Hepatocyte (in vitro differentiated cells): Measurements from ENCODE around the gene ACTR3C. TPM values are rescaled to one million over a fixed set of nuclear protein-coding genes. Genes with fewer than 3 reads are reported as not detected.

Experiments used
- DNase-seq: peaks from one replicate; pipeline ENCODE4 v3.0.0-alpha.2; 2016; ENCODE audit warnings: low spot score
- H2AFZ ChIP-seq: fragments of 200-600 bp; sonication (generic); 2 replicates; pipeline ENCODE4 v1.6.0; 2016; ENCODE audit warnings: antibody characterized with exemption, mild to moderate bottlenecking
- H3K27ac ChIP-seq: fragments of 200-600 bp; sonication (generic); 2 replicates; pipeline ENCODE4 v1.5.1; 2016; ENCODE audit warnings: mild to moderate bottlenecking
- H3K27me3 ChIP-seq: fragments of 200-600 bp; sonication (generic); 2 replicates; pipeline ENCODE4 v1.6.1; 2016
- H3K36me3 ChIP-seq: fragments of 200-600 bp; sonication (generic); replicated peaks from 2 replicates; pipeline ENCODE4 v1.5.1; 2016; ENCODE audit warnings: low read depth; ENCODE audit not compliant: insufficient read depth
- H3K4me1 ChIP-seq: fragments of 200-600 bp; sonication (generic); 2 replicates; pipeline ENCODE4 v1.5.1; 2016; ENCODE audit warnings: mild to moderate bottlenecking, moderate library complexity; ENCODE audit not compliant: insufficient read depth
- H3K4me2 ChIP-seq: fragments of 200-600 bp; sonication (generic); 2 replicates; pipeline ENCODE4 v1.6.0; 2016
- H3K4me3 ChIP-seq: fragments of 200-600 bp; sonication (generic); 2 replicates; pipeline ENCODE4 v1.5.1; 2016; ENCODE audit warnings: mild to moderate bottlenecking
- H3K79me2 ChIP-seq: fragments of 200-600 bp; sonication (generic); 2 replicates; pipeline ENCODE4 v1.6.0; 2017; ENCODE audit warnings: mild to moderate bottlenecking
- H3K9me2 ChIP-seq: fragments of 200-600 bp; sonication (generic); replicated peaks from 2 replicates; pipeline ENCODE4 v1.6.0; 2017; ENCODE audit warnings: mild to moderate bottlenecking; ENCODE audit not compliant: insufficient read depth
- H3K9me3 ChIP-seq: fragments of 200-600 bp; sonication (generic); 2 replicates; pipeline ENCODE4 v1.5.1; 2016; ENCODE audit warnings: low read depth, mild to moderate bottlenecking
- H4K20me1 ChIP-seq: fragments of 200-600 bp; sonication (generic); 2 replicates; pipeline ENCODE4 v1.6.0; 2016; ENCODE audit warnings: mild to moderate bottlenecking; ENCODE audit not compliant: insufficient read depth, poor library complexity, severe bottlenecking
- EZH2 ChIP-seq: fragments of 200-600 bp; sonication (generic); IDR thresholded peaks from 2 replicates; pipeline ENCODE4 v1.6.1; 2016; ENCODE audit warnings: antibody characterized with exemption, mild to moderate bottlenecking, borderline replicate concordance
- EZH2phosphoT487 ChIP-seq: fragments of 200-600 bp; sonication (generic); IDR thresholded peaks from one replicate; pipeline ENCODE4 v1.6.1; 2018; ENCODE audit warnings: antibody characterized with exemption, mild to moderate bottlenecking, low read depth, moderate library complexity; ENCODE audit not compliant: unreplicated experiment, severe bottlenecking
- WGBS: methylation state at CpG from one replicate; pipeline ENCODE4 v1.1.6; 2016; ENCODE audit warnings: low lambda C conversion rate; ENCODE audit errors: missing lambda C conversion rate; 5-methylcytosine and 5-hydroxymethylcytosine counted together
- polyA plus RNA-seq: library from polyadenylated mRNA; unstranded; fragments of >200 nt; fragmentation: Nextera tagmentation; extraction: Ambion mirVana; gene quantifications from 2 replicates; pipeline ENCODE4 v1.2.1, GENCODE V29; 2016
- total RNA-seq: library from RNA; depleted of rRNA; stranded (reverse); fragments of >200 nt; gene quantifications from 2 replicates; pipeline ENCODE4 v1.2.3, GENCODE V29; 2014
- TF ChIP-seq, protein P1 (sequence below): fragments of 200-600 bp; sonication (generic); IDR thresholded peaks from 2 replicates; pipeline ENCODE4 v1.5.1; 2016; ENCODE audit warnings: antibody characterized with exemption, mild to moderate bottlenecking; ENCODE audit not compliant: poor library complexity

Gene ACTR3C
- 17.7 and 18.6 TPM in 2 replicates for total RNA-seq
- polyA plus RNA-seq, result 7.8 and 11.9 TPM in 2 replicates

DNA sequence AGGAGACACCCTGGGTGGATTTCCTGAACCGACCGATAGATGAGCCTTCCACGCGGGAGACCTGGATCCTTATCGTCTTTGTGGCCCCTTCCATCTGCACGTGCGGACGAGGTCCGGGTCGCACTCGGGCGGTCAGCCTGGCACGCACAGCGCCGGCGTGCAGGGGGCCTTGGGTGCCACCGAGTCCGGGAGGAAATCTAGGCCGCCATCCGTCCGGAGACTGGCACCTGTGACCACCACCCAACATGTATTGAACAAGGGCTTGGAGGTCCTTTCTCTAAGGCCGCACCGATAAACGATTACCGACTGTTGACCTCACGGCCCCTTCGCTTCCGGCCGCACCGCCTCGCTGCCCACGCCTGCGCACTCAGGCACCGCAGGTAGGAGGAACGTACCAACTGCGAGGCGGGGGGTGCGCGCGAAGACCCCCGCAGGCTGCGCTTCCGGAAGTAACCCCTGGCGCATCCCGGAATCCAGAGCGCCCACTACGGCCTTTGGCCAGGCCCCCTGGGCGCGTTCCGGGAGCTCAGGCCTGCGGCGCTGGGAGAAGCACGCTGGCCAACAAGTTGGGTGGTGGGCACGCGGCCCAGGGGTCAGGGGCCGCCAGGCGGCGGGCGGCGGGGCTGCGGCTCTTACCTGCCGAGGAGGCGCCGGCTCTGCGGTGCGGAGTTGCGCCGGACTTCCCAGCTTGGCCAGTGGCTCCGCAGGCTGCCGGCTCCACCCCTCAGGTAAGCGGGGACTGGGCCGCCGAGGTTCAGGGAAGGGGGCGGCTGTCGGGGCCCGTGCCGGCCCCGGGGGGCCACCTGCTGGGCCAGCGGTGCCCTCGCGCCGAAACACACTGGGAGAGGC, at the start of gene ACTR3C, which contains the start of gene LRRC61:
Gene ACTR3C, minus strand, starts transcription at position 713 of the 849 bp plus-strand sequence. CDS start 28,249 bp downstream, outside the sequence.
Gene LRRC61, plus strand, starts transcription at position 523 of the 849 bp plus-strand sequence. CDS start 13,507 bp downstream, outside the sequence.
- TF ChIP-seq, protein P1, sequence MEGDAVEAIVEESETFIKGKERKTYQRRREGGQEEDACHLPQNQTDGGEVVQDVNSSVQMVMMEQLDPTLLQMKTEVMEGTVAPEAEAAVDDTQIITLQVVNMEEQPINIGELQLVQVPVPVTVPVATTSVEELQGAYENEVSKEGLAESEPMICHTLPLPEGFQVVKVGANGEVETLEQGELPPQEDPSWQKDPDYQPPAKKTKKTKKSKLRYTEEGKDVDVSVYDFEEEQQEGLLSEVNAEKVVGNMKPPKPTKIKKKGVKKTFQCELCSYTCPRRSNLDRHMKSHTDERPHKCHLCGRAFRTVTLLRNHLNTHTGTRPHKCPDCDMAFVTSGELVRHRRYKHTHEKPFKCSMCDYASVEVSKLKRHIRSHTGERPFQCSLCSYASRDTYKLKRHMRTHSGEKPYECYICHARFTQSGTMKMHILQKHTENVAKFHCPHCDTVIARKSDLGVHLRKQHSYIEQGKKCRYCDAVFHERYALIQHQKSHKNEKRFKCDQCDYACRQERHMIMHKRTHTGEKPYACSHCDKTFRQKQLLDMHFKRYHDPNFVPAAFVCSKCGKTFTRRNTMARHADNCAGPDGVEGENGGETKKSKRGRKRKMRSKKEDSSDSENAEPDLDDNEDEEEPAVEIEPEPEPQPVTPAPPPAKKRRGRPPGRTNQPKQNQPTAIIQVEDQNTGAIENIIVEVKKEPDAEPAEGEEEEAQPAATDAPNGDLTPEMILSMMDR, result no peak
- TF ChIP-seq EZH2phosphoT487, result no peak
- no peak for TF ChIP-seq EZH2

DNA sequence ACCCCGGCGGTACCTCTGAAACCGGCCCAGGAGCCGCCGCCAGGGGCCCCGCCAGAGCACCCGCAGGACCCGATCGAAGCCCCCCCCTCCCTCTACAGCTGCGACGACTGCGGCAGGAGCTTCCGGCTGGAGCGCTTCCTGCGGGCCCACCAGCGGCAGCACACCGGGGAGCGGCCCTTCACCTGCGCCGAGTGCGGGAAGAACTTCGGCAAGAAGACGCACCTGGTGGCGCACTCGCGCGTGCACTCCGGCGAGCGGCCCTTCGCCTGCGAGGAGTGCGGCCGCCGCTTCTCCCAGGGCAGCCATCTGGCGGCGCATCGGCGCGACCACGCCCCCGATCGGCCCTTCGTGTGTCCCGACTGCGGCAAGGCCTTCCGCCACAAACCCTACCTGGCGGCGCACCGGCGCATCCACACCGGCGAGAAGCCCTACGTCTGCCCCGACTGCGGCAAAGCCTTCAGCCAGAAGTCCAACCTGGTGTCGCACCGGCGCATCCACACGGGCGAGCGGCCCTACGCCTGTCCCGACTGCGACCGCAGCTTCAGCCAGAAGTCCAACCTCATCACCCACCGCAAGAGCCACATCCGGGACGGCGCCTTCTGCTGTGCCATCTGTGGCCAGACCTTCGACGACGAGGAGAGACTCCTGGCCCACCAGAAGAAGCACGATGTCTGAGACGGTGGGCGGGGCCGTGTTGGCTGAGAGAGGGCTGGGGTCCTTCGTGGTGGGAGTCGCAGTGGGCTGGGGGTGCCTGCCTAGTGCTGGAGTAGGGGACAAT, 49.1 kb upstream of the ACTR3C start:
- no peak overlapping the region for H3K27ac ChIP-seq
- H2AFZ ChIP-seq, result no peak overlapping the region
- WGBS, result 96% methylated on average over 60 of the region's 79 CpGs
- H4K20me1 ChIP-seq, result no peaks in the 10 kb centered on the region
- H3K9me2 ChIP-seq, result no peaks in the 10 kb centered on the region
- no peaks in the 10 kb centered on the region for H3K36me3 ChIP-seq
- no peaks in the 10 kb centered on the region for H3K27me3 ChIP-seq
- no peak overlapping the region for H3K4me3 ChIP-seq
- H3K4me2 ChIP-seq, result no peak overlapping the region
- DNase-seq, result no peak
- peaks cover 71% of the 10 kb centered on the region for H3K79me2 ChIP-seq
- TF ChIP-seq EZH2, result no peak
- TF ChIP-seq, protein P1, result no peak
- TF ChIP-seq EZH2phosphoT487, result no peak
- peaks cover 53% of the 10 kb centered on the region for H3K4me1 ChIP-seq
- H3K9me3 ChIP-seq, result no peaks in the 10 kb centered on the region

More for the DNA sequence above, at the start of gene ACTR3C, which contains the start of gene LRRC61:
- peak within 1 kb of the TSS; percentile 82 for H3K4me2 ChIP-seq
- no peaks in the 10 kb centered on the region for H4K20me1 ChIP-seq
- H3K9me3 ChIP-seq, result no peaks in the 10 kb centered on the region
- DNase-seq, result peak; percentile 82
- H3K36me3 ChIP-seq, result no peaks in the 10 kb centered on the region
- H3K9me2 ChIP-seq, result no peaks in the 10 kb centered on the region
- H3K27ac ChIP-seq, result peak within 1 kb of the TSS; percentile 93
- peak within 1 kb of the TSS; percentile 37 for H3K4me3 ChIP-seq
- no peaks in the 10 kb centered on the region for H3K27me3 ChIP-seq
- H2AFZ ChIP-seq, result peak within 1 kb of the TSS; percentile 81
- H3K79me2 ChIP-seq, result peaks cover 31% of the 10 kb centered on the region
- 30% methylated on average over 66 of the region's 82 CpGs for WGBS
- H3K4me1 ChIP-seq, result peaks cover 16% of the 10 kb centered on the region

DNA sequence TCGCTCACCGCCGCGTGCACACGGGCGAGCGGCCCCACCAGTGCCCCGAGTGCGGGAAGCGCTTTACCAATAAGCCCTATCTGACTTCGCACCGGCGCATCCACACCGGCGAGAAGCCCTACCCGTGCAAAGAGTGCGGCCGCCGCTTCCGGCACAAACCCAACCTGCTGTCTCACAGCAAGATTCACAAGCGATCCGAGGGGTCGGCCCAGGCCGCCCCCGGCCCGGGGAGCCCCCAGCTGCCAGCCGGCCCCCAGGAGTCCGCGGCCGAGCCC, 48.6 kb upstream of the ACTR3C start:
- Histone ChIP-seq H3K27me3 (no peaks in the 10 kb centered on the region), H3K4me1 (peaks cover 48% of the 10 kb centered on the region), H4K20me1 (no peaks in the 10 kb centered on the region), H3K9me3 (no peaks in the 10 kb centered on the region), H3K9me2 (no peaks in the 10 kb centered on the region), H3K4me2 (no peak overlapping the region), H3K4me3 (no peak overlapping the region), H2AFZ (no peak overlapping the region), H3K79me2 (peaks cover 76% of the 10 kb centered on the region), H3K27ac (no peak overlapping the region), H3K36me3 (no peaks in the 10 kb centered on the region)
- WGBS, result 98% methylated on average over 18 of the region's 30 CpGs
- TF ChIP-seq EZH2, result no peak
- no peak for TF ChIP-seq EZH2phosphoT487
- TF ChIP-seq, protein P1, result no peak
- DNase-seq, result no peak
